ENCODE measurements around the gene EDRF1.

Gene EDRF1

GRCh38 chr10:125766511-125766910, 47.0 kb downstream of the EDRF1 start:
- H3K4me3 ChIP-seq (ENCODE audit: low read depth, low read length) = no peak overlapping the region
- ChIA-PET POLR2A (no interaction called here), CTCF (no interaction called here)
- DNase-seq (ENCODE audit: low read depth, low spot score) = no peak
- no peak for TF ChIP-seq CTCF (IDR thresholded peaks at IDR 0.05; ENCODE audit: insufficient read depth, low read length, missing control alignments)

GRCh38 chr10:125768219-125768855, 48.8 kb downstream of the EDRF1 start:
- no peak for TF ChIP-seq CTCF (IDR thresholded peaks at IDR 0.05; ENCODE audit: insufficient read depth, low read length, missing control alignments)
- DNase-seq (ENCODE audit: low read depth, low spot score) = peak; percentile 12
- CTCF ChIA-PET = interaction anchor here (1.1 kb wide), 1 partner anchor 17 kb away, joined by 3 read pairs; no protein-coding TSS in a partner anchor
- no peak overlapping the region for H3K4me3 ChIP-seq (ENCODE audit: low read depth, low read length)
- POLR2A ChIA-PET = interaction anchor here (0.6 kb wide), 1 partner anchor 627 kb away, joined by 3 read pairs; no protein-coding TSS in a partner anchor

- ChIA-PET POLR2A (interaction anchor here (0.6 kb wide), 1 partner anchor 628 kb away, joined by 3 read pairs; no protein-coding TSS in a partner anchor), CTCF (interaction anchor here (1.1 kb wide), 1 partner anchor 17 kb away, joined by 3 read pairs; no protein-coding TSS in a partner anchor)
- no peak overlapping the region for H3K4me3 ChIP-seq (ENCODE audit: low read depth, low read length)
- DNase-seq (ENCODE audit: low read depth, low spot score) = no peak
- no peak for TF ChIP-seq CTCF (IDR thresholded peaks at IDR 0.05; ENCODE audit: insufficient read depth, low read length, missing control alignments)
Observed at GRCh38 chr10:125769175-125769574, 49.7 kb downstream of the EDRF1 start.

- no peak for TF ChIP-seq CTCF (IDR thresholded peaks at IDR 0.05; ENCODE audit: insufficient read depth, low read length, missing control alignments)
- ChIA-PET POLR2A (no interaction called here), CTCF (interaction anchor here (1.6 kb wide), 1 partner anchor 15 kb away, joined by 3 read pairs; no protein-coding TSS in a partner anchor)
- DNase-seq (ENCODE audit: low read depth, low spot score) = no peak
- H3K4me3 ChIP-seq (ENCODE audit: low read depth, low read length) = no peak overlapping the region
Observed at GRCh38 chr10:125770844-125771243, 51.3 kb downstream of the EDRF1 start.

- no peak for DNase-seq (ENCODE audit: low read depth, low spot score)
- H3K4me3 ChIP-seq (ENCODE audit: low read depth, low read length) = no peak overlapping the region
- ChIA-PET CTCF (interaction anchor here (0.6 to 1.6 kb wide), 2 partner anchors 8 to 14 kb away, joined by 3 read pairs; no protein-coding TSS in a partner anchor), POLR2A (no interaction called here)
- no peak for TF ChIP-seq CTCF (IDR thresholded peaks at IDR 0.05; ENCODE audit: insufficient read depth, low read length, missing control alignments)
Observed at GRCh38 chr10:125772112-125772863, 52.8 kb downstream of the EDRF1 start.

- POLR2A ChIA-PET = no interaction called here
- no peak overlapping the region for H3K4me3 ChIP-seq (ENCODE audit: low read depth, low read length)
- DNase-seq (ENCODE audit: low read depth, low spot score) = no peak
- TF ChIP-seq CTCF (IDR thresholded peaks at IDR 0.05; ENCODE audit: insufficient read depth, low read length, missing control alignments) = no peak
- CTCF ChIA-PET = no interaction called here
Observed at GRCh38 chr10:125772864-125773180, 53.3 kb downstream of the EDRF1 start.

Data from AG04449 (cell line).